Measurements from ENCODE around the gene MGME1. TPM values are rescaled to one million over a fixed set of nuclear protein-coding genes. Genes with fewer than 3 reads are reported as not detected.

Gene MGME1
- total and polyA plus RNA-seq, 9 of the 15 experiments (the other 6 are each of a cell fraction or from before 2014, with no cell fraction given), result 13.4 to 45.1 (median 30.6) TPM

- Histone ChIP-seq H3K27ac (ENCODE audit: extremely low read depth, low read depth, low read length) (no peak overlapping the region), H3K4me2 (ENCODE audit: insufficient read depth, low read length) (no peak overlapping the region), H3K36me3 (ENCODE audit: control insufficient read depth, insufficient read depth, low read length) (no peaks in the 10 kb centered on the region), H3K27me3 (ENCODE audit: control insufficient read depth in 2 of 2, insufficient read depth in 2 of 2, low read length in 2 of 2) (peaks cover 0 to 12% of the 10 kb centered on the region in 2 experiments; a peak in 2 of 5 replicates), H3K9me3 (replicated peaks; ENCODE audit: control insufficient read depth, insufficient read depth, low read depth, low read length) (no peaks in the 10 kb centered on the region), H2AFZ (ENCODE audit: low read depth, low read length) (no peak overlapping the region), H3K9me1 (ENCODE audit: control insufficient read depth, insufficient read depth, low read length) (no peaks in the 10 kb centered on the region), H3K9ac (ENCODE audit: insufficient read depth in 1 of 2, low read depth in 2 of 2, low read length in 2 of 2) (no peak overlapping the region), H3K4me1 (replicated peaks in 1 of 2; ENCODE audit: control insufficient read depth in 2 of 2, insufficient read depth in 2 of 2, low read length in 2 of 2) (no peaks in the 10 kb centered on the region), H3K79me2 (ENCODE audit: control insufficient read depth, insufficient read depth, low read length) (no peaks in the 10 kb centered on the region), H4K20me1 (replicated peaks; ENCODE audit: control insufficient read depth, insufficient read depth, low read length) (no peaks in the 10 kb centered on the region), H3K4me3 (no peak overlapping the region)
- no TSS peak for BruUV-seq (replicated peaks)
- under 1% methylated on average over 10 of the region's 10 CpGs for WGBS (ENCODE audit: insufficient coverage, low coverage, missing lambda C conversion rate)
- ATAC-seq (no peak), FAIRE-seq (no peak), DNase-seq (ENCODE audit: extremely low read depth in 1 of 4, low spot score in 3 of 4) (no peak)
- ChIA-PET CTCF (ENCODE audit: low intra/inter-chr PET ratio) (no interaction called here), POLR2A (no interaction called here)
- in situ Hi-C loops (cut with MboI), result no loop called here
- intact Hi-C loops (cut with micrococcal nuclease), result loop anchor here (10.0 kb wide), 1 partner anchor 257 kb away; no protein-coding TSS in a partner anchor
- no peak for TF ChIP-seq SREBF2 (CRISPR knock-in tag; IDR thresholded peaks at IDR 0.05)
- TF ChIP-seq CGGBP1 (CRISPR knock-in tag; IDR thresholded peaks at IDR 0.05), result no peak
- no peak for TF ChIP-seq ZBTB34 (CRISPR knock-in tag; IDR thresholded peaks at IDR 0.05)
- TF ChIP-seq ZNF3 (CRISPR knock-in tag; IDR thresholded peaks at IDR 0.05), result no peak
- no peak for TF ChIP-seq IFI16 (CRISPR knock-in tag; IDR thresholded peaks at IDR 0.05)
- TF ChIP-seq ZNF431 (CRISPR knock-in tag; IDR thresholded peaks at IDR 0.05), result no peak
- TF ChIP-seq SMAD3 (CRISPR knock-in tag; conservative IDR thresholded peaks at IDR 0.05), result no peak
- TF ChIP-seq HBP1 (CRISPR knock-in tag; IDR thresholded peaks at IDR 0.05), result no peak
- TF ChIP-seq ETV1 (tag; conservative IDR thresholded peaks at IDR 0.05; ENCODE audit: low read depth), result no peak
- no peak for TF ChIP-seq GTF3C2 (IDR thresholded peaks at IDR 0.05; ENCODE audit: borderline replicate concordance, extremely low read depth, insufficient read length)
- no peak for TF ChIP-seq CXXC5 (CRISPR knock-in tag; IDR thresholded peaks at IDR 0.05)
- no peak for TF ChIP-seq ASH1L (IDR thresholded peaks at IDR 0.05; ENCODE audit: borderline replicate concordance, low read depth, partially characterized antibody)
- no peak for TF ChIP-seq BCLAF1 (IDR thresholded peaks at IDR 0.05; ENCODE audit: borderline replicate concordance in 1 of 2, control insufficient read depth in 1 of 2, low read depth in 2 of 2, low read length in 1 of 2)
These were observed 49.3 kb downstream of the MGME1 start for GRCh38 chr20:18018100-18018499.
